Measurements from ENCODE around the gene ANKRD13A. TPM values are rescaled to one million over a fixed set of nuclear protein-coding genes. Genes with fewer than 3 reads are reported as not detected.
A peak's percentile ranks its signal among the peaks of the same experiment; 100 is the strongest.
"Not testable (repeated sequence)": the region's sequence is repeated elsewhere in the genome, so short reads cannot be mapped to it uniquely, and the experiment has no call there.

The ANKRD13A gene
- total RNA-seq, 1 experiment from 2014 or later: 34.5 TPM

GRCh38 chr12:110067531-110067930, 68.3 kb downstream of the ANKRD13A start:
- Mint-ChIP-seq H3K27me3 (ENCODE audit: unreplicated experiment) (peaks cover 26% of the 10 kb centered on the region), H3K36me3 (ENCODE audit: insufficient read depth, unreplicated experiment) (no peaks in the 10 kb centered on the region), H3K4me1 (ENCODE audit: low read depth, unreplicated experiment) (no peaks in the 10 kb centered on the region), H3K27ac (ENCODE audit: unreplicated experiment) (no peak overlapping the region), H3K4me3 (ENCODE audit: low read depth, unreplicated experiment) (no peak overlapping the region), H3K9me3 (ENCODE audit: low read depth, unreplicated experiment) (no peaks in the 10 kb centered on the region)
- TF ChIP-seq CTCF (IDR thresholded peaks at IDR 0.05; ENCODE audit: unreplicated experiment): no peak
- CTCF ChIA-PET: interaction anchor here (1.1 kb wide), 1 partner anchor 24 kb away, joined by 3 read pairs; no protein-coding TSS in a partner anchor
- no TSS peak for BruUV-seq (replicated peaks)
- no peak for DNase-seq
- intact Hi-C loops (cut with micrococcal nuclease; ENCODE audit: unreplicated experiment): no loop called here

- peaks cover 31% of the 10 kb centered on the region for H3K27me3 Mint-ChIP-seq (ENCODE audit: unreplicated experiment)
Measured at GRCh38 chr12:110068115-110068514, 68.9 kb downstream of the ANKRD13A start.

GRCh38 chr12:110068654-110069053, 69.4 kb downstream of the ANKRD13A start:
- H3K4me3 Mint-ChIP-seq (ENCODE audit: low read depth, unreplicated experiment): no peak overlapping the region
- no peaks in the 10 kb centered on the region for H3K36me3 Mint-ChIP-seq (ENCODE audit: insufficient read depth, unreplicated experiment)
- CTCF ChIA-PET: no interaction called here
- no peaks in the 10 kb centered on the region for H3K4me1 Mint-ChIP-seq (ENCODE audit: low read depth, unreplicated experiment)
- DNase-seq: no peak
- intact Hi-C loops (cut with micrococcal nuclease; ENCODE audit: unreplicated experiment): no loop called here
- peaks cover 37% of the 10 kb centered on the region for H3K27me3 Mint-ChIP-seq (ENCODE audit: unreplicated experiment)
- BruUV-seq (replicated peaks): no TSS peak
- no peaks in the 10 kb centered on the region for H3K9me3 Mint-ChIP-seq (ENCODE audit: low read depth, unreplicated experiment)
- H3K27ac Mint-ChIP-seq (ENCODE audit: unreplicated experiment): no peak overlapping the region
- TF ChIP-seq CTCF (IDR thresholded peaks at IDR 0.05; ENCODE audit: unreplicated experiment): no peak

More at GRCh38 chr12:110068115-110068514, 68.9 kb downstream of the ANKRD13A start:
- DNase-seq; CTCF ChIA-PET; BruUV-seq (replicated peaks); H3K27ac Mint-ChIP-seq (ENCODE audit: unreplicated experiment); intact Hi-C loops (cut with micrococcal nuclease; ENCODE audit: unreplicated experiment); H3K4me3 Mint-ChIP-seq (ENCODE audit: low read depth, unreplicated experiment); H3K36me3 Mint-ChIP-seq (ENCODE audit: insufficient read depth, unreplicated experiment); H3K9me3 Mint-ChIP-seq (ENCODE audit: low read depth, unreplicated experiment); H3K4me1 Mint-ChIP-seq (ENCODE audit: low read depth, unreplicated experiment): not testable (repeated sequence)

- H3K27ac Mint-ChIP-seq (ENCODE audit: unreplicated experiment): no peak overlapping the region
- TF ChIP-seq CTCF (IDR thresholded peaks at IDR 0.05; ENCODE audit: unreplicated experiment): no peak
- no peaks in the 10 kb centered on the region for H3K36me3 Mint-ChIP-seq (ENCODE audit: insufficient read depth, unreplicated experiment)
- H3K9me3 Mint-ChIP-seq (ENCODE audit: low read depth, unreplicated experiment): no peaks in the 10 kb centered on the region
- BruUV-seq (replicated peaks): no TSS peak
- no peaks in the 10 kb centered on the region for H3K4me1 Mint-ChIP-seq (ENCODE audit: low read depth, unreplicated experiment)
- intact Hi-C loops (cut with micrococcal nuclease; ENCODE audit: unreplicated experiment): no loop called here
- H3K27me3 Mint-ChIP-seq (ENCODE audit: unreplicated experiment): peaks cover 42% of the 10 kb centered on the region
- CTCF ChIA-PET: no interaction called here
- no peak for DNase-seq
- H3K4me3 Mint-ChIP-seq (ENCODE audit: low read depth, unreplicated experiment): no peak overlapping the region
Measured at GRCh38 chr12:110071504-110071903, 72.3 kb downstream of the ANKRD13A start.

GRCh38 chr12:110071967-110072366, 72.7 kb downstream of the ANKRD13A start:
- H3K27me3 Mint-ChIP-seq (ENCODE audit: unreplicated experiment): peaks cover 47% of the 10 kb centered on the region
- H3K27ac Mint-ChIP-seq (ENCODE audit: unreplicated experiment): no peak overlapping the region
- intact Hi-C loops (cut with micrococcal nuclease; ENCODE audit: unreplicated experiment): no loop called here
- H3K4me3 Mint-ChIP-seq (ENCODE audit: low read depth, unreplicated experiment): no peak overlapping the region
- H3K4me1 Mint-ChIP-seq (ENCODE audit: low read depth, unreplicated experiment): no peaks in the 10 kb centered on the region
- no TSS peak for BruUV-seq (replicated peaks)
- H3K36me3 Mint-ChIP-seq (ENCODE audit: insufficient read depth, unreplicated experiment): no peaks in the 10 kb centered on the region
- no peak for DNase-seq
- TF ChIP-seq CTCF (IDR thresholded peaks at IDR 0.05; ENCODE audit: unreplicated experiment): no peak
- CTCF ChIA-PET: interaction anchor here (0.6 to 0.7 kb wide), 2 partner anchors 624 to 810 kb away, joined by 3 to 9 read pairs; no protein-coding TSS in a partner anchor
- H3K9me3 Mint-ChIP-seq (ENCODE audit: low read depth, unreplicated experiment): no peaks in the 10 kb centered on the region

- H3K36me3 Mint-ChIP-seq (ENCODE audit: insufficient read depth, unreplicated experiment); intact Hi-C loops (cut with micrococcal nuclease; ENCODE audit: unreplicated experiment); H3K27ac Mint-ChIP-seq (ENCODE audit: unreplicated experiment); BruUV-seq (replicated peaks); H3K4me1 Mint-ChIP-seq (ENCODE audit: low read depth, unreplicated experiment); DNase-seq; H3K9me3 Mint-ChIP-seq (ENCODE audit: low read depth, unreplicated experiment): not testable (repeated sequence)
- peaks cover 54% of the 10 kb centered on the region for H3K27me3 Mint-ChIP-seq (ENCODE audit: unreplicated experiment)
- H3K4me3 Mint-ChIP-seq (ENCODE audit: low read depth, unreplicated experiment): peak overlapping the region; percentile 26
- CTCF ChIA-PET: interaction anchor here (0.6 kb wide), 2 partner anchors 49 to 625 kb away, joined by 3 to 5 read pairs; no protein-coding TSS in a partner anchor
Measured at GRCh38 chr12:110072636-110073035, 73.4 kb downstream of the ANKRD13A start.
